GM21529 (cell line): ENCODE results near the gene TOM1L2.
"Not testable (repeated sequence)": the region's sequence is repeated elsewhere in the genome, so short reads cannot be mapped to it uniquely, and the experiment has no call there.

Source experiments
- ATAC-seq: cut with Tn5 transposase; IDR thresholded peaks from one replicate; pipeline ENCODE4 v1.9.1; 2021; ENCODE audit not compliant: unreplicated experiment

TOM1L2 gene

DNA sequence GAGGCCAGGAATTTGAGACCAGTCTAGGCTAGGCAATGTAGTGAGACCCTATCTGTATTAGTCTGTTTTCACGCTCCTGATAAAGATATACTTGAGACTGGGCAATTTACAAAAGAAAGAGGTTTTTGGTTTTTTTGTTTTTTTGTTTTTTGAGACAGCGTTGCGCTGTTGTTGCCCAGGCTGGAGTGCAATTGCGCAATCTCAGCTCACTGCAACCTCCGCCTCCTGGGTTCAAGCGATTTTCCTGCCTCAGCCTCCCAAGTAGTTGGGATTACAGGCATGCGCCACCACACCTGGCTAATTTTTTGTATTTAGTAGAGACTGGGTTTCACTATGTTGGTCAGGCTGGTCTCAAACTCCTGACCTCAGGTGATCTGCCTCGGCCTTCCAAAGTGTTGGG lies 23.7 kb upstream of the TOM1L2 start:
- ATAC-seq: not testable (repeated sequence)

DNA sequence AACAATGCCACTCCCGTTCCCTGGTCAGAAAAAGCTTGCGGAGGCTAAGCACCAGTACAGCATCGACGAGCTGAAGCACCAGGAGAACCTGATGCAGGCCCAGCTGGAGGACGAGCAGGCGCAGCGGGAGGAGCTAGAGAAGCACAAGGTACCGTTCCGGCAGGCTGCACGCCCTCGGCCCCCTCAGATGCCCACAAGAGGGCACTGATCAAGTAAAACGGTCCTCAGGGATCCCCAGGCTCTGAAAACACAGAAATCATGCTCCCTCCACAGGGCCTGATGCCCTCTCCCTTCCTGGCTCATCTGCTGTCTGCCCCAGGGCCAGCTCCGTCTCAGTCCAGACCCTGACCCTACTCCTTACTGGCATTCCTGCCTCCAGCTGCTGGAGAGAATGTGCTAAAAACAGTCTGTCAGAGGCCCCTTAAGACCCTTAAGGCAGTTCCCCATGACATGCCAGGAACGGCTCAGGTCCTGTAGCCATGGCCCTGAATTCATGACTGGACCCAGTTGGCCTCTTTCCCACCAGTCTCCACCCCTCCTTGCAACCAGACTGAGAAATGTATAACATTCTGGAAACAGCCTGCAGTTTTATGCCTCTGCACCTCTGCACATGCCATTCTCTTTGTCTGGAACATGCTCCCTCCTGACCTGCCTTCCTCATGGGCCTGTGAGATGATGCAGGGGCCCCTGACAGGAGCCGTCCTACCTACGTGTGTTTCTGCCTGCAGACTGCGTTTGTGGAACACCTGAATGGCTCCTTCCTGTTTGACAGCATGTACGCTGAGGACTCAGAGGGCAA lies 22.3 kb upstream of the TOM1L2 start:
- no peak for ATAC-seq

DNA sequence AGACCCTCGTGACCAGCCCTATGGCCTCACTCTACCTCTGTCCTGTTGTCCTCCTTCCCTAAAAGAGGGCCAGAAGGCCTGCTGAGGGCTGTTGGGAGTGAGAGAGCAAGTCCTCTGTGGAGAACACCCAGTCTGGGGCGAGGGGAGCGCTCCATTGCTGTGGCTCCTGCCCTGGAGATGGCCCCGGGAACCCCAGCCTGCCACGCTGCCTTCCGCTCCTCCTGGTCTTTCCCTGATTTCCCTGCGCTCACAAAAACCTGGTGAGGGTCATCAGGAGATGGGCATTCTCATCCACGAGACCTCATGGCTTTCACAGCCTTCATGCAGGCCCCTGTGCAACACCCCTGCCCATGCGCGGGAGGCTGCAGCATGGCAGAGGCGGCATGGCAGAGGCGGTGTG lies 21.7 kb upstream of the TOM1L2 start:
- no peak for ATAC-seq

DNA sequence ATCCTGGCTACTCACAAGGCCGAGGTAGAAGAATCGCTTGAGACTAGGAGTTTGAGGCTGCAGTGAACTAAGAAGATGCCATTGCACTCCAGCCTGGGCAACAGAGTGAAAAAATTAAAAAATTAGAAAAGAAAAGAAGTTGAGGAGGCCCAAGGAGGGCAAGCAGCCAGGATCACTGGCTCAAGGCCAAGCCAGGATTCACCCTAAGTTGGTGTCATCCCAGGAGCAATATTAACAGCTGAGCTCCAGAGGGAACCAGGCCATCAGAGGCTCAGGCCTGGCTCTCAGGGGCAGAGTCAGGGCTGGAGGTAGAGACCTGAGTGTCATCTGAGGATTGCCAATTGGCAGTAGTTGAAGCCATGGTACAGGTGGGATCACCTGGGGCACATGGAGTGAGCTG lies 21.2 kb upstream of the TOM1L2 start:
- ATAC-seq: no peak

DNA sequence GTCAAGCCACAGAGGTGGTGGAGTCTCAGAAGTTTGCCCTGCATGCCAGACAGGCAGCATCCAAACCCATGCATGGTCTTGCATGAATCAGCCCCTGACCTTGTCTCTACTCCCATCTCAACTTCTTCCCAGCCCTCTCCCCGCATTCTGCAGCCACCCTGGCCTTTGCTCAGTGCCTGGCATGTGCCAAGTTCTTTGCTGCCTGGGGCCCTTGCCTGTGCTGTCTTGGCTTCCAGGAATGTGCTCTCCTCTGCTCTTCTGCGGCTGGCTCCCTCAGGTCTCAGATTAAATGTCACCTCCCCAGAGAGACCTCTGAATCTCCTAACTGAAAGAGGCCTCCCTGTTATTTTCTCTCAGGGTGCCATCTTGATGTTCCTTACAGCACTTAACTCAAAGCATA lies 18.1 kb upstream of the TOM1L2 start:
- ATAC-seq: no peak

DNA sequence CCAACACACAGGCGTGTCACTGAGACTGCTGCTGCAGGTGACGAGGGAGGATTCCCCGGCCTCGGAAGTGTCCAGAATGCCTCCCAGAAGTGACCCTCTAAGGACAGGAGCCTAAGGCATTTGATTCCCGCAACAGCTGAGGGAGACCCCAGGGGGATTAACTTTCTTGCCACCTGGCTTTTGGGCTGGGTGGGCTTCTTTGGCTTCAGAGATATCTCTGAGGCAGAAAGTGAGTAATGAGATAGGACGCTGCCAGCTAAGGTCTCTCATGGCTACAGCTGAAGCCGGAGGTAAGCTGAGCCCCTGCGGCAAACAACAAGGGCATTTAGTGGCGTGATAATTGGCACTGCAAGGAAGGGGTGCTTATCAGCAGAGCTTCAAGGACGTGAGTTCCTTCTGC lies 17.4 kb upstream of the TOM1L2 start:
- no peak for ATAC-seq

DNA sequence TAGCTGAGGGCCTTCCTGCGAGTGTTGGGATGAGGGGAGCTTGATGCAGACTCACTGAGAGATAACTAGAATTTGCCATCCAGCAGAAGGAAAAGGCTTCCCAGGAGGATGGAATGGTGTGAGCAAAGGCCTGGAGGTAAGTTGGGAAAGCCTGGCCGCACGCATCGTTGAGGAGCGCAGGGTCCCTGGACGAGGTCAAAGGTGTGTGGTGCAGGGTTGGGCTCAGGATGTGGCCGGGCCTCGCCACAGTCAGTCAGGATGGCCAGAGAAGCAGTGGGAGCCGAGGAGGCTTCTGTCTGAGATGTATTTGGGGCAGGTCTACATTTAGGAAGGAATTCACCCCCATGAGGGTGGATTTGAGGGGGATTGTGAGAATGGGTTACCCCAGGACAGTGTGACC lies 16.9 kb upstream of the TOM1L2 start:
- no peak for ATAC-seq

GRCh38 chr17:17988427-17988945 lies 16.3 kb upstream of the TOM1L2 start:
- ATAC-seq: no peak

DNA sequence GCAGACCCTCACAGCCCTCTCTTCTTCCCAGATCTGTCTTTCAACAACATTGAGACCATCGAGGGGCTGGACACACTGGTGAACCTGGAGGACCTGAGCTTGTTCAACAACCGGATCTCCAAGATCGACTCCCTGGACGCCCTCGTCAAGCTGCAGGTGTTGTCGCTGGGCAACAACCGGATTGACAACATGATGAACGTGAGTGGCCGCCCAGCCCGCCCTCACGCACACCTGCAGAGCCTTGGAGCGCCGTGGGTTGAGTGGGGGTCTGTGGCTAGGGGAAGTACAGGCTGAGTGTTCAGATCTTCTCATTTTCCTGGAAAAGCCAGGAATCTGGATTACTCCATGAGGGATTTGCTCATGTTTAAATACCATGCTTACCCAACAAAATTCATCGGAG lies 15.7 kb upstream of the TOM1L2 start:
- ATAC-seq: no peak

- ATAC-seq: no peak
These were observed 15.1 kb upstream of the TOM1L2 start for GRCh38 chr17:17987187-17987896.

DNA sequence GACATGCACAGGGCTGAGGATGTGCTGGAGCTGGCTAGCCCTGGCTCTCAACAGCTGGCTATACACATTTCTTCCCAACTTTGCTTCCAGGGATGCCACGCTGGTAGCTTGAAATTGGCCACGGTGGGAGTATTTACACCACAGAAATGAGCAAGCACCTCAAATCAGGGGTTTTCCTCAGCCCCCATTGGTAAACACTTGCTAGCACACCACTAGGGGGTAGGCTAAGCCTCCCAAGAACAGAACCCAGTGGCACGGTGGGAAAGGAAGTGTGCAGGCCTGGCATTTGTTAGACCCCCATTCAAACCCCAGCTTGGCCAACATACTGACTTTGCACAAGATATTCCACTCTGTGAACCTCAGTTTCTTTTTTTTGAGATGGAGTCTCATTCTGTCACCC lies 13.4 kb upstream of the TOM1L2 start:
- no peak for ATAC-seq

DNA sequence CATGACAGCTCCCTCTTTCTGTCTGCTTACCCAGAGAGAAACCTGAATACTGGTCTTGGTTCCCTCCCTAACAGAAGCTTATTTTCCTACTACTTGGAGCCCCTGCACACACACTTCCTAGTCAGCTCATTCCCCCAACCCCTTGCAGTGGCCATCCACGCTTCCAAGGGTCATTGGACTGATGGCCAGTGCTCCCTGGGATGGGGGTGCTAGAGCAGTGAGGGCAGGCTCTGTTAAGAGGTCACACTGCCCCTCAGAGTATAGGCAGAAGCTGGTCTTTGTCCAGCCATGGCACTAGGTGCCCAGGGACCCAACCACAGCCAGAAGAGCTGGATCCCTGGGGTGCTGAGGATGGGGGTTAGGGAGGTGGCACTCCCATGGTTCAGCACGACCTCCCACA lies 13.0 kb upstream of the TOM1L2 start:
- ATAC-seq: no peak

- ATAC-seq: no peak
These were observed 11.6 kb upstream of the TOM1L2 start for GRCh38 chr17:17983776-17984175.

- ATAC-seq: no peak
These were observed 11.2 kb upstream of the TOM1L2 start for GRCh38 chr17:17983376-17983775.

DNA sequence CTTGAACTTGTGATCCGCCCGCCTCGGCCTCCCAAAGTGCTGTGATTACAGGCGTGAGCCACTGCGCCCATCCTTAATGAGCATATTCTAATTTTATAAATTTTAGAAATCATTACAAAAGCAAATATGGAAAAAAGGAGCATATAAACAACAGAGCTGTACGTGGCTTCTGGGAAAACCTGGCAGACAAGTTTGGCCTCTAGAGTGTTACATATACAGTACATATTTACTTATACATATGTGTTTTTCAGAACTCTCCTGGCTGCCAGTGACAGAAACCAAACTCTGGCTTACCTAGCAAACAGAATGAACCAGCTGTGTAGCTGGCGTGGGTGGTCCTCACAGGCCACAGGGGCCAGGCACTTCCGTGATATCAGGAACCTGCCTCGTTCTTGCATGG lies 10.6 kb upstream of the TOM1L2 start:
- no peak for ATAC-seq

- no peak for ATAC-seq
These were observed 9.1 kb upstream of the TOM1L2 start for GRCh38 chr17:17981330-17981729.

DNA sequence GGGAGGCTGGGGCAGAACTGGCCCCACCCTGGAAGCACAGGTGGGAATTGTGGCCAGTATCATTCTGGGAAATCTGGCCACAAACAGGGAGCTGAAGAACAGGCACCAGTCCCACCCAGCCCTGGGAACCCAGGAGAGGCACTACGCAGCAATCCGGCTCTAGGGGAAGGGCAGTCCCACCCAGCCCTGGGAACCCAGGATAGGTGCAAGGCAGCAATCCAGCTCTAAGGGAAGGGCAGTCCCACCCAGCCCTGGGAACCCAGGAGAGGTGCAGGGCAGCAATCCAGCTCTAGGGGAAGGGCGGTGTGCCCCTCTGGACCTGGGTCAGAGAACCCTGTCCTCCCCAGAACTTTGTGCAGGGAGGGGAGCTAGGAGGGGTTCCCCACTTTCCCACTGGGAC lies 7.6 kb upstream of the TOM1L2 start:
- no peak for ATAC-seq

- ATAC-seq: no peak
These were observed 6.6 kb upstream of the TOM1L2 start for GRCh38 chr17:17978481-17979424.

GRCh38 chr17:17976931-17977570 lies 4.9 kb upstream of the TOM1L2 start:
- ATAC-seq: no peak

DNA sequence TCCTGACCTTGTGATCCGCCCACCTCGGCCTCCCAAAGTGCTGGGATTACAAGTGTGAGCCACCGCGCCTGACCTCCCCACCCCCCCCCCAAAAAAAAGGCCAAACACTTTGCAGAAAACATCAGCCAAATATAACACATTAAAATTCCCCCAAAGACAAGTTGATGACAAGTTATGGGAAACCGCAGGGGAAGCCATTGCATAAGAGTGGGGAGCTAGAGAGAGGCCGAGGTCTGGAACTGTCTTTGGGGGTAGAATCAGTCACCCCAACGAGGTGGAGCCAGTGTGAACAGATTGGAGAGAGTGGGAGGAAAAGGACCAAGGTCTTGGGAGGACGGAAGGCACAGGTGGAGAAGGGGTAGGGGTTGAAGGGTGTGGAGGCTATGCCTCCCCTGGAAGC lies 3.2 kb upstream of the TOM1L2 start:
- ATAC-seq: no peak

DNA sequence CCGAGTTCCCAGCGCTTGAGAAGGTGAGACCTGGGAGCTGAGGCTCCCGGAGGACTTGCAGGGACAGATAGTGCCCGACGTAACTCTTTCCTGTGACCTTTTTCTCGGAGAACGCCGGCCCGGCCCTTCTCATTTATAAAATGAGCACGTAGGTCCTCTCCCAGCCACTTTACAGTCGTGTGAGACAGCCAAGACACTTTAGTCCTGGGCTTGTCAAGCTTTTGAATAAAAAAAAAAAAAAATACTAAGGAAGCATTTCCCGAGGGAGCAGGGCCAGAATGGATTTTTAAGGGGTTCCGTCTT lies 703 bp upstream of the TOM1L2 start:
- ATAC-seq: no peak
